ENCODE data around the gene HPN.

The HPN gene

GRCh38 chr19:35053667-35054293 is 12.3 kb downstream of the HPN start:
- no peak overlapping the region for H3K27ac ChIP-seq (ENCODE audit: low read depth in 2 of 2, low read length in 2 of 2)
- H3K9me3 ChIP-seq (ENCODE audit: control insufficient read depth in 2 of 2, low read length in 2 of 2): no peaks in the 10 kb centered on the region
- H3K9ac ChIP-seq (ENCODE audit: low read depth in 1 of 2, low read length in 2 of 2): no peak overlapping the region
- H3K4me3 ChIP-seq (ENCODE audit: low read length in 2 of 2): no peak overlapping the region
- peaks cover 0 to 5% of the 10 kb centered on the region in 2 donors for H3K27me3 ChIP-seq (ENCODE audit: control insufficient read depth in 2 of 2, insufficient read depth in 2 of 2, low read length in 2 of 2)
- no peaks in the 10 kb centered on the region for H3K36me3 ChIP-seq (ENCODE audit: control insufficient read depth in 2 of 2, insufficient read depth in 2 of 2, low read length in 2 of 2)
- H3K4me1 ChIP-seq (ENCODE audit: control insufficient read depth in 2 of 2, insufficient read depth in 2 of 2, low read length in 2 of 2): no peaks in the 10 kb centered on the region

GRCh38 chr19:35054626-35055025 is 13.1 kb downstream of the HPN start:
- Histone ChIP-seq H3K27me3 (ENCODE audit: control insufficient read depth in 2 of 2, insufficient read depth in 2 of 2, low read length in 2 of 2) (peaks cover 0 to 5% of the 10 kb centered on the region in 2 donors), H3K36me3 (ENCODE audit: control insufficient read depth in 2 of 2, insufficient read depth in 2 of 2, low read length in 2 of 2) (no peaks in the 10 kb centered on the region), H3K4me3 (ENCODE audit: low read length in 2 of 2) (no peak overlapping the region), H3K9me3 (ENCODE audit: control insufficient read depth in 2 of 2, low read length in 2 of 2) (no peaks in the 10 kb centered on the region), H3K27ac (ENCODE audit: low read depth in 2 of 2, low read length in 2 of 2) (no peak overlapping the region), H3K9ac (ENCODE audit: low read depth in 1 of 2, low read length in 2 of 2) (no peak overlapping the region), H3K4me1 (ENCODE audit: control insufficient read depth in 2 of 2, insufficient read depth in 2 of 2, low read length in 2 of 2) (no peaks in the 10 kb centered on the region)

- Histone ChIP-seq H3K9ac (ENCODE audit: low read depth in 1 of 2, low read length in 2 of 2) (no peak overlapping the region), H3K4me1 (ENCODE audit: control insufficient read depth in 2 of 2, insufficient read depth in 2 of 2, low read length in 2 of 2) (no peaks in the 10 kb centered on the region), H3K36me3 (ENCODE audit: control insufficient read depth in 2 of 2, insufficient read depth in 2 of 2, low read length in 2 of 2) (no peaks in the 10 kb centered on the region), H3K9me3 (ENCODE audit: control insufficient read depth in 2 of 2, low read length in 2 of 2) (no peaks in the 10 kb centered on the region), H3K27me3 (ENCODE audit: control insufficient read depth in 2 of 2, insufficient read depth in 2 of 2, low read length in 2 of 2) (peaks cover 0 to 5% of the 10 kb centered on the region in 2 donors), H3K4me3 (ENCODE audit: low read length in 2 of 2) (no peak overlapping the region), H3K27ac (ENCODE audit: low read depth in 2 of 2, low read length in 2 of 2) (no peak overlapping the region)
Measured at GRCh38 chr19:35055715-35056179, 14.2 kb downstream of the HPN start.

- H3K36me3 ChIP-seq (ENCODE audit: control insufficient read depth in 2 of 2, insufficient read depth in 2 of 2, low read length in 2 of 2): no peaks in the 10 kb centered on the region
Measured at GRCh38 chr19:35056513-35057063, 15.1 kb downstream of the HPN start.

GRCh38 chr19:35058370-35058769 is 16.8 kb downstream of the HPN start:
- Histone ChIP-seq H3K27ac (ENCODE audit: low read depth in 2 of 2, low read length in 2 of 2) (no peak overlapping the region), H3K36me3 (ENCODE audit: control insufficient read depth in 2 of 2, insufficient read depth in 2 of 2, low read length in 2 of 2) (no peaks in the 10 kb centered on the region), H3K4me1 (ENCODE audit: control insufficient read depth in 2 of 2, insufficient read depth in 2 of 2, low read length in 2 of 2) (no peaks in the 10 kb centered on the region), H3K4me3 (ENCODE audit: low read length in 2 of 2) (no peak overlapping the region), H3K9ac (ENCODE audit: low read depth in 1 of 2, low read length in 2 of 2) (no peak overlapping the region), H3K9me3 (ENCODE audit: control insufficient read depth in 2 of 2, low read length in 2 of 2) (no peaks in the 10 kb centered on the region), H3K27me3 (ENCODE audit: control insufficient read depth in 2 of 2, insufficient read depth in 2 of 2, low read length in 2 of 2) (peaks cover 0 to 5% of the 10 kb centered on the region in 2 donors)

More at GRCh38 chr19:35056513-35057063, 15.1 kb downstream of the HPN start:
- Histone ChIP-seq H3K4me1 (ENCODE audit: control insufficient read depth in 2 of 2, insufficient read depth in 2 of 2, low read length in 2 of 2) (no peaks in the 10 kb centered on the region), H3K9me3 (ENCODE audit: control insufficient read depth in 2 of 2, low read length in 2 of 2) (no peaks in the 10 kb centered on the region), H3K27ac (ENCODE audit: low read depth in 2 of 2, low read length in 2 of 2) (no peak overlapping the region), H3K4me3 (ENCODE audit: low read length in 2 of 2) (no peak overlapping the region), H3K9ac (ENCODE audit: low read depth in 1 of 2, low read length in 2 of 2) (no peak overlapping the region), H3K27me3 (ENCODE audit: control insufficient read depth in 2 of 2, insufficient read depth in 2 of 2, low read length in 2 of 2) (peaks cover 0 to 5% of the 10 kb centered on the region in 2 donors)

- H3K27me3 ChIP-seq (ENCODE audit: control insufficient read depth in 2 of 2, insufficient read depth in 2 of 2, low read length in 2 of 2): peaks cover 0 to 5% of the 10 kb centered on the region in 2 donors
- H3K9me3 ChIP-seq (ENCODE audit: control insufficient read depth in 2 of 2, low read length in 2 of 2): no peaks in the 10 kb centered on the region
- H3K36me3 ChIP-seq (ENCODE audit: control insufficient read depth in 2 of 2, insufficient read depth in 2 of 2, low read length in 2 of 2): no peaks in the 10 kb centered on the region
- no peak overlapping the region for H3K27ac ChIP-seq (ENCODE audit: low read depth in 2 of 2, low read length in 2 of 2)
- H3K4me1 ChIP-seq (ENCODE audit: control insufficient read depth in 2 of 2, insufficient read depth in 2 of 2, low read length in 2 of 2): no peaks in the 10 kb centered on the region
- no peak overlapping the region for H3K4me3 ChIP-seq (ENCODE audit: low read length in 2 of 2)
- H3K9ac ChIP-seq (ENCODE audit: low read depth in 1 of 2, low read length in 2 of 2): no peak overlapping the region
Measured at GRCh38 chr19:35059006-35059798, 17.7 kb downstream of the HPN start.

- H3K9ac ChIP-seq (ENCODE audit: low read depth in 1 of 2, low read length in 2 of 2): no peak overlapping the region
- no peaks in the 10 kb centered on the region for H3K9me3 ChIP-seq (ENCODE audit: control insufficient read depth in 2 of 2, low read length in 2 of 2)
- no peaks in the 10 kb centered on the region for H3K36me3 ChIP-seq (ENCODE audit: control insufficient read depth in 2 of 2, insufficient read depth in 2 of 2, low read length in 2 of 2)
Measured at GRCh38 chr19:35059799-35060091, 18.2 kb downstream of the HPN start.

GRCh38 chr19:35060160-35060855 is 18.8 kb downstream of the HPN start:
- Histone ChIP-seq H3K27me3 (ENCODE audit: control insufficient read depth in 2 of 2, insufficient read depth in 2 of 2, low read length in 2 of 2) (peaks cover 0 to 5% of the 10 kb centered on the region in 2 donors), H3K27ac (ENCODE audit: low read depth in 2 of 2, low read length in 2 of 2) (no peak overlapping the region), H3K9ac (ENCODE audit: low read depth in 1 of 2, low read length in 2 of 2) (no peak overlapping the region), H3K9me3 (ENCODE audit: control insufficient read depth in 2 of 2, low read length in 2 of 2) (no peaks in the 10 kb centered on the region), H3K4me3 (ENCODE audit: low read length in 2 of 2) (no peak overlapping the region), H3K36me3 (ENCODE audit: control insufficient read depth in 2 of 2, insufficient read depth in 2 of 2, low read length in 2 of 2) (no peaks in the 10 kb centered on the region), H3K4me1 (ENCODE audit: control insufficient read depth in 2 of 2, insufficient read depth in 2 of 2, low read length in 2 of 2) (no peaks in the 10 kb centered on the region)

More at GRCh38 chr19:35059799-35060091, 18.2 kb downstream of the HPN start:
- H3K4me1 ChIP-seq (ENCODE audit: control insufficient read depth in 2 of 2, insufficient read depth in 2 of 2, low read length in 2 of 2): no peaks in the 10 kb centered on the region
- no peak overlapping the region for H3K27ac ChIP-seq (ENCODE audit: low read depth in 2 of 2, low read length in 2 of 2)
- H3K27me3 ChIP-seq (ENCODE audit: control insufficient read depth in 2 of 2, insufficient read depth in 2 of 2, low read length in 2 of 2): peaks cover 0 to 5% of the 10 kb centered on the region in 2 donors
- no peak overlapping the region for H3K4me3 ChIP-seq (ENCODE audit: low read length in 2 of 2)

- Histone ChIP-seq H3K27me3 (ENCODE audit: control insufficient read depth in 2 of 2, insufficient read depth in 2 of 2, low read length in 2 of 2) (peaks cover 0 to under 1% of the 10 kb centered on the region in 2 donors), H3K27ac (ENCODE audit: low read depth in 2 of 2, low read length in 2 of 2) (no peak overlapping the region)
Measured at GRCh38 chr19:35061583-35062373, 20.3 kb downstream of the HPN start.

More at GRCh38 chr19:35061583-35062373, 20.3 kb downstream of the HPN start:
- H3K4me1 ChIP-seq (ENCODE audit: control insufficient read depth in 2 of 2, insufficient read depth in 2 of 2, low read length in 2 of 2): no peaks in the 10 kb centered on the region
- no peak overlapping the region for H3K9ac ChIP-seq (ENCODE audit: low read depth in 1 of 2, low read length in 2 of 2)
- H3K9me3 ChIP-seq (ENCODE audit: control insufficient read depth in 2 of 2, low read length in 2 of 2): no peaks in the 10 kb centered on the region
- H3K36me3 ChIP-seq (ENCODE audit: control insufficient read depth in 2 of 2, insufficient read depth in 2 of 2, low read length in 2 of 2): no peaks in the 10 kb centered on the region
- no peak overlapping the region for H3K4me3 ChIP-seq (ENCODE audit: low read length in 2 of 2)

Measured in mucosa of rectum (tissue), 2 donors.